Stomach (tissue), 4 donors: ENCODE data around the gene KTN1.

Source experiments
- CTCF ChIP-seq, 7 experiments: fragments of 450-650 bp in 4 of 7; fragments of 200-600 bp in 3 of 7; sonication (generic) in 3 of 7; IDR thresholded peaks; one replicate each; pipeline ENCODE4 v1.5.1; 2016 to 2019; ENCODE audit warnings: antibody characterized with exemption in 7 of 7, control low read depth in 2 of 7, mild to moderate bottlenecking in 1 of 7
- EP300 ChIP-seq: sonication (generic); formaldehyde crosslinking; IDR thresholded peaks from one replicate; pipeline ENCODE4 v1.6.1; 2017; ENCODE audit warnings: antibody characterized with exemption
- POLR2A ChIP-seq, 4 donors: fragments of 450-650 bp; IDR thresholded peaks; one replicate each; pipeline ENCODE4 v1.6.1; 2016; ENCODE audit warnings: antibody characterized with exemption in 4 of 4, control low read depth in 2 of 4, mild to moderate bottlenecking in 1 of 4, moderate library complexity in 1 of 4
- POLR2AphosphoS5 ChIP-seq, 3 donors: sonication (generic); formaldehyde crosslinking; IDR thresholded peaks; one replicate each; pipeline ENCODE4 v1.6.1; 2016; ENCODE audit warnings: antibody characterized with exemption in 3 of 3

GRCh38 chr14:55645845-55646832 is 66.1 kb downstream of the KTN1 start:
- TF ChIP-seq CTCF (IDR thresholded peaks at IDR 0.05), result no peak
- no peak for TF ChIP-seq POLR2A (IDR thresholded peaks at IDR 0.05)
- no peak for TF ChIP-seq POLR2AphosphoS5 (IDR thresholded peaks at IDR 0.05)
- no peak for TF ChIP-seq EP300
